Mucosa of rectum (tissue), 2 donors: ENCODE data around the gene EPYC.

Experiments used
- H3K27ac ChIP-seq, 2 donors: one replicate each; pipeline ENCODE4 v1.7.0; 2013; ENCODE audit warnings: inconsistent platforms in 2 of 2, low read depth in 2 of 2, low read length in 2 of 2
- H3K27me3 ChIP-seq, 2 donors: one replicate each; pipeline ENCODE4 v1.7.0; 2013; ENCODE audit warnings: low read length in 2 of 2; ENCODE audit not compliant: control insufficient read depth in 2 of 2, insufficient read depth in 2 of 2
- H3K36me3 ChIP-seq, 2 donors: one replicate each; pipeline ENCODE4 v1.7.0; 2013; ENCODE audit warnings: low read length in 2 of 2; ENCODE audit not compliant: control insufficient read depth in 2 of 2, insufficient read depth in 2 of 2
- H3K4me1 ChIP-seq, 2 donors: one replicate each; pipeline ENCODE4 v1.7.0; 2013; ENCODE audit warnings: low read length in 2 of 2, mild to moderate bottlenecking in 1 of 2; ENCODE audit not compliant: control insufficient read depth in 2 of 2, insufficient read depth in 2 of 2
- H3K4me3 ChIP-seq, 2 donors: one replicate each; pipeline ENCODE4 v1.7.0; 2013; ENCODE audit warnings: low read length in 2 of 2
- H3K9ac ChIP-seq, 2 donors: one replicate each; pipeline ENCODE4 v1.7.0; 2013; ENCODE audit warnings: low read length in 2 of 2, low read depth in 1 of 2, mild to moderate bottlenecking in 1 of 2
- H3K9me3 ChIP-seq, 2 donors: one replicate each; pipeline ENCODE4 v1.7.0; 2013; ENCODE audit warnings: low read length in 2 of 2; ENCODE audit not compliant: control insufficient read depth in 2 of 2
- donor health status: healthy.
- donor health status: Normal muscosa, but diverticular disease.

The EPYC gene

DNA sequence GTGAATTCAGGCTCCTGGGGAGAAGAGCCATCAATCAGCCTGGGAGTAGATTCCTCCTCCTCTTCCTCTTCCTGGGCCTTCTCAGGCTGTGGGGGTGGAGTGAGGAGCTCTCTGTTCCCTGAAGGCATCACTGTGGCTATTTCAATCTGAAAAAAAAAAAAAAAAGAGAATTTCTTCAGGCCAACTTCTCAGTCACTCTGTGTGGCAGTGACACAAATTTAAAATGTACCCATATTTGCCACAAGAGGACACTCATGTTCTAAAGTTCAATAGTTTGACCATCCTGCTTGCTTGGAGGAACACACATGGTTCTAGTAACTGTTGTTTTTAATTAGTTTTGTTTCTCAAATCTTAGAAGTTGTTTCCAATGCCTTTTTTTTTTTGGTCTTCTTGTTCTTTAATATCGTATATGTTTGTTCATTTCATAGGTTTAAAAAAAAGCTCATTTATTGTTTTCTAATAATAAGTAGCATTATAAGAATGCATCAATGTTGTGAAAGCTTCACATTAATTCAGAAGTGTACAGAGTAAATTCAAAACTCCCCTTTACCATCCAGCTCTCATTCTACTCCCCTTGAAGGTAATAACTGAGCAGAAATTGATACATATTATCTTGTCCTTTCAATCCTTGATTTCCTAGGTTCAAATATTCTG lies 26.5 kb downstream of the EPYC start:
- Histone ChIP-seq H3K4me3 (no peak overlapping the region), H3K36me3 (no peaks in the 10 kb centered on the region), H3K27me3 (no peaks in the 10 kb centered on the region), H3K4me1 (no peaks in the 10 kb centered on the region), H3K9me3 (no peaks in the 10 kb centered on the region), H3K27ac (no peak overlapping the region), H3K9ac (no peak overlapping the region)

- no peak overlapping the region for H3K4me3 ChIP-seq
- H3K27ac ChIP-seq, result no peak overlapping the region
- H3K9me3 ChIP-seq, result no peaks in the 10 kb centered on the region
- no peaks in the 10 kb centered on the region for H3K36me3 ChIP-seq
- H3K27me3 ChIP-seq, result no peaks in the 10 kb centered on the region
- no peak overlapping the region for H3K9ac ChIP-seq
- H3K4me1 ChIP-seq, result no peaks in the 10 kb centered on the region
Observed at GRCh38 chr12:90977224-90977623, 27.5 kb downstream of the EPYC start.

GRCh38 chr12:90974286-90974685 lies 30.5 kb downstream of the EPYC start:
- Histone ChIP-seq H3K27ac (no peak overlapping the region), H3K4me3 (no peak overlapping the region)

DNA sequence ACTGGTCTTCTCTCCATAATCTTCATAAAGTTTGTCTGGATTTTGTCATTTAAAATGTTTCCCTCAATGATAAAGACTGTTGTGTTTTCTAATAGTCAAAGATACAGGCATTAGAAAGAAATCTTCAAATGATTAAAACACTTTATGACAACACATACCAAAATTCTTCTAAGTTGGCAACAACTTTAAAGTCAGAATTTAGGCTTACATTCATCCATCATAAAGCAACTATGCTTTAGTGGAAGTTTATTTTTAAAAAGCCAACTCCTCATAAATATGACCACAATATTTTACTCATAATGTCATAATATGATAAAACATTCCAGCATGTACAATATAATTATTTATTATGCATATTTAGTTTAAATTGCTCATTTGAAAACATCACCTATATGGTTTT lies 32.5 kb downstream of the EPYC start:
- Histone ChIP-seq H3K27ac (no peak overlapping the region), H3K36me3 (no peaks in the 10 kb centered on the region), H3K9me3 (no peaks in the 10 kb centered on the region), H3K27me3 (no peaks in the 10 kb centered on the region), H3K4me1 (no peaks in the 10 kb centered on the region), H3K9ac (no peak overlapping the region), H3K4me3 (no peak overlapping the region)

More at GRCh38 chr12:90974286-90974685, 30.5 kb downstream of the EPYC start:
- no peaks in the 10 kb centered on the region for H3K9me3 ChIP-seq
- H3K36me3 ChIP-seq, result no peaks in the 10 kb centered on the region
- H3K27me3 ChIP-seq, result no peaks in the 10 kb centered on the region
- no peaks in the 10 kb centered on the region for H3K4me1 ChIP-seq
- no peak overlapping the region for H3K9ac ChIP-seq

GRCh38 chr12:90970911-90971310 lies 33.9 kb downstream of the EPYC start:
- no peak overlapping the region for H3K27ac ChIP-seq
- H3K9ac ChIP-seq, result no peak overlapping the region
- H3K36me3 ChIP-seq, result no peaks in the 10 kb centered on the region
- H3K9me3 ChIP-seq, result no peaks in the 10 kb centered on the region
- H3K4me3 ChIP-seq, result no peak overlapping the region
- no peaks in the 10 kb centered on the region for H3K27me3 ChIP-seq
- no peaks in the 10 kb centered on the region for H3K4me1 ChIP-seq

DNA sequence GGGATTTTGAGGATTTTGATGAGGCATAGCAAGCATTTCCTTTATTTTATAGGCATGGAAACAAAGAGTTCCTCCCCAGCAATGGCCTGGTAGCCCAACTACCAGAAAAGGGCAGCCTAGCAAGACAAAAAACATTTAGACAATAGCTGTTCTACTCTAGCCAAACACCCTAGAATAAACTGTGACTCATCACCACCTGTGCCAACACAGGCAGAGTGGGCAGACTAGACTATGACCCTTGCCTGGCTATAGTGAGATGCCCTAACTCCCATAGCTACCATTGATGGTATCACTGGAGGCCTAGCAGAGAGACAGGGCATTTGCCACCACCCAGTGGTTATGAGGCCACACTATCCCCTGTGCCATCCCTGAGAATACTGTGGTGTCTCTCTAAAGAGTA lies 34.3 kb downstream of the EPYC start:
- Histone ChIP-seq H3K9me3 (no peaks in the 10 kb centered on the region), H3K4me3 (no peak overlapping the region), H3K9ac (no peak overlapping the region), H3K4me1 (no peaks in the 10 kb centered on the region), H3K27me3 (no peaks in the 10 kb centered on the region), H3K27ac (no peak overlapping the region), H3K36me3 (no peaks in the 10 kb centered on the region)

GRCh38 chr12:90969851-90970250 lies 34.9 kb downstream of the EPYC start:
- no peak overlapping the region for H3K27ac ChIP-seq

DNA sequence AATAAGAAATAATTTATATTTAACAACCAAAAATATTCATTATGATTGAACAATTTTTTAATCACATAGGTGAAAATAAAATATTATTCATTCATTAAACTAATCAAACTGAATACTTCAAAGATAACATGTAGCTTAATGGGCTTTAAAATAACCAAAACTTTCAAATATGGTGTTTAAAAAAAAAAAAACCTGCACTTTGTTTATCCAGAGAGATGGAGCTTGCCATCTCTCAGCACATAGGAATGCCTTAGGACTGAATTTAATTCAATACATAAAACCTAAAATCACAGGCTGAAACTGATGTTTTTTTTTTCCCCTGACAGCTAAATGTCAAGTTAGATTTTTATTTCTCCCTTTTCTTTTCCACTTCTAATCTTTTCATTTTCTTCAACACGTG lies 35.4 kb downstream of the EPYC start:
- no peaks in the 10 kb centered on the region for H3K9me3 ChIP-seq
- H3K27ac ChIP-seq, result no peak overlapping the region
- H3K9ac ChIP-seq, result no peak overlapping the region
- H3K27me3 ChIP-seq, result no peaks in the 10 kb centered on the region
- no peak overlapping the region for H3K4me3 ChIP-seq
- no peaks in the 10 kb centered on the region for H3K4me1 ChIP-seq
- no peaks in the 10 kb centered on the region for H3K36me3 ChIP-seq

More at GRCh38 chr12:90969851-90970250, 34.9 kb downstream of the EPYC start:
- Histone ChIP-seq H3K4me1 (no peaks in the 10 kb centered on the region), H3K9me3 (no peaks in the 10 kb centered on the region), H3K27me3 (no peaks in the 10 kb centered on the region), H3K36me3 (no peaks in the 10 kb centered on the region), H3K9ac (no peak overlapping the region), H3K4me3 (no peak overlapping the region)

DNA sequence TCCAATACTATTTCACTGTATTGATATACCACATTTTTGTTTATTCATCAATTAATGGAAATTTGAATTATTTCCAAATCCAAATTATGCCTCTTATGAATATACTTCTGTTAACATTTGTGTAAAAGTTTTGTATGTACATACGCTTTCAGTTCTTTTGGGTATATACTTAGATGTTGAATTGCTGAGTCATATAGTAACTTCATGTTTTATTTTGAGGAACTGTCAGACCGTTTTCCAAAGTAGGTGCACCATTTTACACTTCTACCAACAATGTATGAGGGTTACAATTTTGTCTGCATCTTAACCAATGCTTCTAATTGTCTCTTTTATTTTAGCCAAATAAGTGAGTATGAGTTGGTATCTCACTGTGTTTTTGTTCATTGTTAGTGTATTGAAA lies 39.6 kb downstream of the EPYC start:
- Histone ChIP-seq H3K9me3 (no peaks in the 10 kb centered on the region), H3K4me3 (no peak overlapping the region)

GRCh38 chr12:90964616-90965015 lies 40.2 kb downstream of the EPYC start:
- Histone ChIP-seq H3K9ac (no peak overlapping the region), H3K9me3 (no peaks in the 10 kb centered on the region), H3K27ac (no peak overlapping the region), H3K27me3 (no peaks in the 10 kb centered on the region), H3K4me1 (no peaks in the 10 kb centered on the region), H3K36me3 (no peaks in the 10 kb centered on the region), H3K4me3 (no peak overlapping the region)

More for the DNA sequence above, 39.6 kb downstream of the EPYC start:
- no peak overlapping the region for H3K9ac ChIP-seq
- H3K27me3 ChIP-seq, result no peaks in the 10 kb centered on the region
- H3K4me1 ChIP-seq, result no peaks in the 10 kb centered on the region
- H3K27ac ChIP-seq, result no peak overlapping the region
- H3K36me3 ChIP-seq, result no peaks in the 10 kb centered on the region

DNA sequence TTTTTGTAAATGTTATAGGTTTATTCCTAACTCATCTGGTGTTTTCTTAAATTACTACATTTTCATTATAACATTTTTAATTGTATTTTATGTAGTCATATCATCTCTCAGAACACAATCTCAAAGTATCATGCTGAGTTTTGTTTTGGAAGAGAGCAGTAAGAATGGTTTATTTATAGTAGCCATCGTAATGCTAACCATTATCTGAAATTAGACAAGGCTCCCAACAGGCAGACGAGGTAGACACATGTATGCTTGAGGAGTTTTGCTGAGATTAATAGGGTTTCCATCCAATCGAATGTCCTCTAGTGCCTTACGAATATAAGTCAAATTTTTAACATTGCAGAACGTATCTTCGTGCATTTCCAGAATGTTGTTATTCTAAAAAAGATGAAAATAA lies 40.8 kb downstream of the EPYC start:
- no peak overlapping the region for H3K9ac ChIP-seq
- H3K4me3 ChIP-seq, result no peak overlapping the region
- H3K4me1 ChIP-seq, result no peaks in the 10 kb centered on the region
- no peaks in the 10 kb centered on the region for H3K9me3 ChIP-seq
- H3K27ac ChIP-seq, result no peak overlapping the region
- no peaks in the 10 kb centered on the region for H3K27me3 ChIP-seq
- H3K36me3 ChIP-seq, result no peaks in the 10 kb centered on the region
